OCI-LY3 (cell line): Measurements from ENCODE around the gene PHACTR3.

ENCODE experiments used
- EZH2phosphoT487 ChIP-seq: fragments of 200-600 bp; shearing (Covaris generic); IDR thresholded peaks from 2 replicates; pipeline ENCODE4 v1.6.1; 2018; ENCODE audit warnings: antibody characterized with exemption, mixed run types, low read depth
- TF ChIP-seq, protein P1 (sequence below): fragments of 200-600, 300-600 bp; sonication (generic); IDR thresholded peaks from 2 replicates; pipeline ENCODE4 v1.5.1; 2014; ENCODE audit warnings: antibody characterized with exemption, low read length, low read depth

DNA sequence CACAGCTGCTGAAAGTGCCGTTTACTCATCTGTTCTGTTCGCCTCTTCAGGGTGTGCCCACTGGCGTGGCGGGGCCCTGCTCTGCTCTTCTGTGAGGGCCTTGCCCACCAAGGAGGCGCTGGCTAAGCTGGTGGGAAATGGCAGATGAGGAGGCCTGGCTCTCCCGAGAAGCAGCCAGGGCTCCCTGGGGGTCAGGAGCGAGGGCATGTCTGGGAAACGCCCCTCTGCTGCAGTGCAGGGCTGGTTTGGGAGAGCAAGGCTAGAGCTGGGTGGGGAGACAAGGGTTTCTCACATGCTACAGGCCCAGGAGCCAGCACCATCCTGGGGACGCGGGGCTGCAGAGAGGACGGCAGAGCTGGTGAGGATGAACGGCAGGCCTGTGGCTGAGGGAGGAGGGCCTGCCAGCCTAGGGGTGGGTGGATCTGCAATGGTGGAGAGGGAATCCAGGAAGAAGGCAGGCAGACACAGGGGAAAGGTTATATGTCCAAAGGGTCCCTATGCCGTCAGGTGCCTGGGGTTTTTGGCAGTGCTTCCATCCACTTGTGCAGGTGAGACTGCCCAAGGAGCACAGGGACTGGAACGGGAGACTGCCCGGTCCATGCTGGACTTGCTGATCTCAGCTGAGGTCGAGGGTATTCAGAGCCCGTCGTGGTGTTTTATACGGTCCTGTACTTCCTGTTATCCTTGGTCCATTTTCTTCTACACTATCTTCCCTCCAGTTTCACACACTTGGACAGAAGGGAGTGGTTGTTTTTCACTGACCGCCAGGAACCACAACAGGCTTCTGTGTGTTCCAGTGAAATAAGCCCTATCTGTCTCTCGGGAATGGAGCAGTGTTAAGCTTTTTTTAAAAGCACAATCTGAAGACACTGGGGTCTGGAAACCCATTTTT, 209.9 kb downstream of the PHACTR3 start:
- TF ChIP-seq, protein P1, sequence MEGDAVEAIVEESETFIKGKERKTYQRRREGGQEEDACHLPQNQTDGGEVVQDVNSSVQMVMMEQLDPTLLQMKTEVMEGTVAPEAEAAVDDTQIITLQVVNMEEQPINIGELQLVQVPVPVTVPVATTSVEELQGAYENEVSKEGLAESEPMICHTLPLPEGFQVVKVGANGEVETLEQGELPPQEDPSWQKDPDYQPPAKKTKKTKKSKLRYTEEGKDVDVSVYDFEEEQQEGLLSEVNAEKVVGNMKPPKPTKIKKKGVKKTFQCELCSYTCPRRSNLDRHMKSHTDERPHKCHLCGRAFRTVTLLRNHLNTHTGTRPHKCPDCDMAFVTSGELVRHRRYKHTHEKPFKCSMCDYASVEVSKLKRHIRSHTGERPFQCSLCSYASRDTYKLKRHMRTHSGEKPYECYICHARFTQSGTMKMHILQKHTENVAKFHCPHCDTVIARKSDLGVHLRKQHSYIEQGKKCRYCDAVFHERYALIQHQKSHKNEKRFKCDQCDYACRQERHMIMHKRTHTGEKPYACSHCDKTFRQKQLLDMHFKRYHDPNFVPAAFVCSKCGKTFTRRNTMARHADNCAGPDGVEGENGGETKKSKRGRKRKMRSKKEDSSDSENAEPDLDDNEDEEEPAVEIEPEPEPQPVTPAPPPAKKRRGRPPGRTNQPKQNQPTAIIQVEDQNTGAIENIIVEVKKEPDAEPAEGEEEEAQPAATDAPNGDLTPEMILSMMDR, result no peak
- no peak for TF ChIP-seq EZH2phosphoT487
